ENCODE data around the gene SATL1.

GRCh38 chrX:85223359-85223758 is 20.2 kb downstream of the SATL1 start:
- no peak for TF ChIP-seq POLR2A (IDR thresholded peaks at IDR 0.05)
- no peak for TF ChIP-seq CTCF (IDR thresholded peaks at IDR 0.05)
- TF ChIP-seq POLR2AphosphoS5 (IDR thresholded peaks at IDR 0.05) = no peak
